C4-2B (cell line): ENCODE measurements around the gene GH2.
"Not testable (repeated sequence)": the region's sequence is repeated elsewhere in the genome, so short reads cannot be mapped to it uniquely, and the experiment has no call there.

Experiments
- ZFX ChIP-seq: fragments of 450-650 bp; IDR thresholded peaks from 2 replicates; pipeline ENCODE4 v1.6.1; 2017
- TF ChIP-seq, protein P1 (sequence below): fragments of 450-650 bp; conservative IDR thresholded peaks from 2 replicates; pipeline ENCODE4 v1.5.1; 2017; ENCODE audit warnings: mild to moderate bottlenecking

DNA sequence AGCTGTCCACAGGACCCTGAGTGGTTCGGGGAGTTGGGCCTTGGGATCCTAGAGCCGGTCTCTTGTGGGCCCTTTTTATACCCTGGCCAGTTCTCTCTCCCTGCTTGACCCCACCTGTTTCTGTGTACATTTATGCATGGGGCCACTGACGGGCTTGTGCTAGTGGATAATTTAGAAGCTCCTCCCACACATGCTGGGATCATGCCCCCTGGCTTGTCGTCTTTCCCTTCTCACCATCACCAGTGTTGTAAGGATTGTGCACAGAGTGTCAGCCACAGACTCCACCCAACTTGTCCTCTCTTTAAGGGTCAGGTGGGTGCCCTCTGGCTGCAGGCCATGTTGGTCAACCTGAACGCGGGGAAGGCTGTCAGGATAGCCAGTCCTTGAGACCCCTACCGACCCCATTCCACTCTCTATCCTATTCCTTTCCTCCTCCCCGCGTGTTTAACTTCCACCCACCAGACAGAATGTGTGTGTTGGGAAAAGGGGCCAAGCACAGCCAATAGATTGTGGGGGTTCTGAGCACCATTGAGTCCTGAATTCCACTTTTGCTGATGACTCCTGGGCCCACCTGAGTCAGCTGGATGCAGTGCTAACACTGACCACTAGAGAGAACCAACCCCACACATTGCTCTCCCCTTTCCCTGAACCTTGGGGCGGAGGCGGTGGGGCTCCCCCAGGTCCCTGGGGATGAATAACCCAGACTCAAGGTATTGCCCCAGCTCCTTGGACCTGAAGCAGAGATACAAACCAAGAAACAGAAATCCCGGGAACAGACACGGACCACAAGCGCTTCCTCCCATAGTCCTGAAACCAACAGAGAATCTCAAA lies 15.0 kb upstream of the GH2 start, which contains the start of gene CSH1:
- TF ChIP-seq, protein P1, sequence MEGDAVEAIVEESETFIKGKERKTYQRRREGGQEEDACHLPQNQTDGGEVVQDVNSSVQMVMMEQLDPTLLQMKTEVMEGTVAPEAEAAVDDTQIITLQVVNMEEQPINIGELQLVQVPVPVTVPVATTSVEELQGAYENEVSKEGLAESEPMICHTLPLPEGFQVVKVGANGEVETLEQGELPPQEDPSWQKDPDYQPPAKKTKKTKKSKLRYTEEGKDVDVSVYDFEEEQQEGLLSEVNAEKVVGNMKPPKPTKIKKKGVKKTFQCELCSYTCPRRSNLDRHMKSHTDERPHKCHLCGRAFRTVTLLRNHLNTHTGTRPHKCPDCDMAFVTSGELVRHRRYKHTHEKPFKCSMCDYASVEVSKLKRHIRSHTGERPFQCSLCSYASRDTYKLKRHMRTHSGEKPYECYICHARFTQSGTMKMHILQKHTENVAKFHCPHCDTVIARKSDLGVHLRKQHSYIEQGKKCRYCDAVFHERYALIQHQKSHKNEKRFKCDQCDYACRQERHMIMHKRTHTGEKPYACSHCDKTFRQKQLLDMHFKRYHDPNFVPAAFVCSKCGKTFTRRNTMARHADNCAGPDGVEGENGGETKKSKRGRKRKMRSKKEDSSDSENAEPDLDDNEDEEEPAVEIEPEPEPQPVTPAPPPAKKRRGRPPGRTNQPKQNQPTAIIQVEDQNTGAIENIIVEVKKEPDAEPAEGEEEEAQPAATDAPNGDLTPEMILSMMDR = not testable (repeated sequence)
- TF ChIP-seq ZFX = not testable (repeated sequence)
